GM23338 (cell line): ENCODE measurements around the gene XYLT1. TPM values are rescaled to one million over a fixed set of nuclear protein-coding genes. Genes with fewer than 3 reads are reported as not detected.
A peak's percentile ranks its signal among the peaks of the same experiment; 100 is the strongest.

ENCODE experiments used
- ATAC-seq: fragments of 200-7000 bp; cut with Tn5 transposase; 3 replicates; pipeline ENCODE4 v1.9.1; 2020
- DNase-seq: peaks from one replicate; pipeline ENCODE4 v3.0.0-alpha.2; 2015; ENCODE audit warnings: low spot score
- H2AFZ ChIP-seq: fragments of 200-600 bp; sonication (generic); 2 replicates; pipeline ENCODE4 v1.8.0; 2016; ENCODE audit warnings: antibody characterized with exemption, mild to moderate bottlenecking, moderate library complexity
- H3F3A ChIP-seq: fragments of 200-600 bp; sonication (generic); replicated peaks from 2 replicates; pipeline ENCODE4 v1.8.0; 2017; ENCODE audit warnings: antibody characterized with exemption, mixed run types, low read depth
- H3K27ac ChIP-seq: fragments of 200-600 bp; sonication (generic); 2 replicates; pipeline ENCODE4 v1.6.1; 2016; ENCODE audit warnings: low read depth
- H3K27me3 ChIP-seq: fragments of 200-600 bp; sonication (generic); 2 replicates; pipeline ENCODE4 v1.8.0; 2016; ENCODE audit warnings: mild to moderate bottlenecking, mixed run types, moderate library complexity; ENCODE audit not compliant: insufficient read depth
- H3K36me3 ChIP-seq: fragments of 200-600 bp; sonication (generic); 2 replicates; pipeline ENCODE4 v1.8.0; 2016; ENCODE audit warnings: mild to moderate bottlenecking; ENCODE audit not compliant: insufficient read depth
- H3K4me1 ChIP-seq: fragments of 200-600 bp; sonication (generic); 2 replicates; pipeline ENCODE4 v1.8.0; 2016; ENCODE audit warnings: mild to moderate bottlenecking, moderate library complexity; ENCODE audit not compliant: insufficient read depth
- H3K4me2 ChIP-seq: fragments of 200-600 bp; sonication (generic); 2 replicates; pipeline ENCODE4 v1.7.1; 2017; ENCODE audit warnings: mixed run types
- H3K4me3 ChIP-seq: fragments of 200-600 bp; sonication (generic); 2 replicates; pipeline ENCODE4 v1.6.1; 2016; ENCODE audit warnings: mixed run types
- H3K79me2 ChIP-seq: fragments of 200-600 bp; sonication (generic); replicated peaks from 2 replicates; pipeline ENCODE4 v1.8.0; 2017; ENCODE audit warnings: mild to moderate bottlenecking; ENCODE audit not compliant: insufficient read depth
- H3K9me2 ChIP-seq: fragments of 200-600 bp; sonication (generic); 2 replicates; pipeline ENCODE4 v1.8.0; 2017; ENCODE audit not compliant: insufficient read depth
- H4K20me1 ChIP-seq: fragments of 200-600 bp; sonication (generic); replicated peaks from 2 replicates; pipeline ENCODE4 v1.8.0; 2017; ENCODE audit warnings: mild to moderate bottlenecking; ENCODE audit not compliant: insufficient read depth
- H3K27ac Mint-ChIP-seq: 2 replicates; pipeline ENCODE4 v1.8.0; 2020; ENCODE audit warnings: inconsistent platforms, mild to moderate bottlenecking, moderate library complexity, mixed read lengths
- H3K27me3 Mint-ChIP-seq: 3 replicates; pipeline ENCODE4 v1.8.0; 2022; ENCODE audit warnings: low read depth, mild to moderate bottlenecking, moderate library complexity, mixed read lengths, inconsistent platforms; ENCODE audit not compliant: insufficient read depth, poor library complexity
- H3K36me3 Mint-ChIP-seq: 3 replicates; pipeline ENCODE4 v1.8.0; 2021; ENCODE audit warnings: low read depth, mild to moderate bottlenecking, inconsistent platforms, moderate library complexity, mixed read lengths
- H3K4me1 Mint-ChIP-seq: 3 replicates; pipeline ENCODE4 v1.8.0; 2020; ENCODE audit warnings: mild to moderate bottlenecking, inconsistent platforms, mixed read lengths
- H3K4me3 Mint-ChIP-seq: 3 replicates; pipeline ENCODE4 v1.8.0; 2021; ENCODE audit warnings: moderate library complexity, mild to moderate bottlenecking, inconsistent platforms, mixed read lengths
- H3K9me3 Mint-ChIP-seq: 3 replicates; pipeline ENCODE4 v1.8.0; 2020; ENCODE audit warnings: moderate library complexity, mild to moderate bottlenecking, inconsistent platforms, mixed read lengths
- CREB1 ChIP-seq: fragments of 250-450 bp; sonication (Bioruptor Pico); IDR thresholded peaks from 2 replicates; pipeline ENCODE4 v1.5.0; 2020; ENCODE audit warnings: low read depth, mild to moderate bottlenecking, moderate library complexity
- EZH2 ChIP-seq: fragments of 200-600 bp; sonication (generic); IDR thresholded peaks from one replicate; pipeline ENCODE4 v1.8.0; 2017; ENCODE audit warnings: antibody characterized with exemption, mild to moderate bottlenecking, low read depth; ENCODE audit not compliant: unreplicated experiment
- EZH2phosphoT487 ChIP-seq: fragments of 200-600 bp; sonication (generic); IDR thresholded peaks from one replicate; pipeline ENCODE4 v1.8.1; 2018; ENCODE audit warnings: antibody characterized with exemption; ENCODE audit not compliant: unreplicated experiment
- JUNB ChIP-seq: IDR thresholded peaks from one replicate; pipeline ENCODE4 v1.6.1; 2016; ENCODE audit warnings: antibody characterized with exemption; ENCODE audit not compliant: unreplicated experiment
- POLR2AphosphoS5 ChIP-seq: IDR thresholded peaks from 2 replicates; pipeline ENCODE4 v1.6.1; 2016; ENCODE audit warnings: antibody characterized with exemption, low read depth
- polyA plus RNA-seq: library from polyadenylated mRNA; unstranded; fragments of >200 nt; fragmentation: Nextera tagmentation; extraction: Ambion mirVana; gene quantifications from 2 replicates; pipeline ENCODE4 v1.2.1, GENCODE V29; 2016
- total RNA-seq: library from RNA; depleted of rRNA; stranded (reverse); fragments of >200 nt; shearing (Covaris generic); gene quantifications from 2 replicates; pipeline ENCODE4 v1.2.3, GENCODE V29; 2014
- TF ChIP-seq, protein P1 (sequence below): fragments of 250-450 bp; sonication (Bioruptor Pico); IDR thresholded peaks from 2 replicates; pipeline ENCODE4 v1.5.0; 2020; ENCODE audit warnings: mild to moderate bottlenecking, moderate library complexity

XYLT1 gene
- total and polyA plus RNA-seq, 2 experiments from 2014 or later: 3.5 to 24.7 TPM

DNA sequence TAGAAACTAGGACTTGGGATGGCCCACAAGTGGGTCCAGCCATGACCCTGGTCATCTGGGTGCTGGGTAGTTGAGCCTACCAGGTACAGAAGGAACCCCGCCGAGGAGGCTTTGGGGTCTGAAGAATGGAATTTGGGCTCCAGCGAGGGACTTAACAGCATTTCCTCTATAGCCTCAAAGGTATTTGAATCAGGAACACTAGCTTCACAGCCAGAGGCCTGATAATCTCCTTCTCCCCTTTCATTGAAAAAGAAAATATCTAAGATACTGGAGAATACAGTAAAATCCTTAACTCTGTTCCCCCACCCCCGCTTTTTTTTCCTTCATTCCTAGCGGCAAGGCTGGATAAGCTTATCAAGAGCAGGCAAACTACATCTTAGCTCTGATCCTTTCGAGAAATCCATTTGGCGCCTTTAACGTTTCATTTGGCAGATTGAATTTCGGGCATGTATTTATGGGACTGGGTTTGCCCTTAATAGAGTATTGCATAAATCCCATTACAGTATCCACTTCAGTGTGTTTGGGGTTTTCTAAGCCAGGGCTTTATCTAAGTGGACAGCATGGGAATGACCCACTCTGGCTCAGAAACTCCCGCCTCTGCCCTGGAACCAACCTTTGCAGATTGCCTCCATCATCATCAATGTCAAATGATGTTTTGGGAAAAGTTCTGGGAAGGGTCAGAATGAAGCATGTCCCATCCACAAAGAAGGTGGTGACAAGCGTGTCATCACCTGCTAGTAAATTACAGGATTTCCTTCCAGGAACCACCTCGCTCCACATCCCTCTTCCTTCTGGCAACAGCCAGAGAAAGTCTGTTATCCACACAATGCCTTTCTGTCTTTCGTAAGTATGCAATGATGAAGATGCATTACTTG, 36.9 kb downstream of the XYLT1 start:
- H3K36me3 ChIP-seq: no peaks in the 10 kb centered on the region
- no peaks in the 10 kb centered on the region for H3K27me3 ChIP-seq
- H3K27ac ChIP-seq: peak overlapping the region; percentile 61
- H2AFZ ChIP-seq: no peak overlapping the region
- H3K9me2 ChIP-seq: 0 out of 2 replicates have a peak, but pooled peaks cover 9% of the 10 kb centered on the region
- Mint-ChIP-seq H3K9me3 (no peaks in the 10 kb centered on the region), H3K27me3 (peaks cover 3% of the 10 kb centered on the region), H3K27ac (no peak overlapping the region), H3K4me3 (no peak overlapping the region; the same call in 2 of the 3 replicates), H3K36me3 (peaks cover 7% of the 10 kb centered on the region), H3K4me1 (peaks cover 45% of the 10 kb centered on the region)
- no peaks in the 10 kb centered on the region for H3F3A ChIP-seq
- H4K20me1 ChIP-seq: peaks cover 4% of the 10 kb centered on the region; the same call in 1 of the 2 replicates
- H3K4me1 ChIP-seq: peaks cover 34% of the 10 kb centered on the region
- H3K79me2 ChIP-seq: peaks cover 89% of the 10 kb centered on the region
- H3K4me2 ChIP-seq: peak overlapping the region; percentile 5
- DNase-seq (peak; percentile 58), ATAC-seq (peak; percentile 88)
- TF ChIP-seq, protein P1, sequence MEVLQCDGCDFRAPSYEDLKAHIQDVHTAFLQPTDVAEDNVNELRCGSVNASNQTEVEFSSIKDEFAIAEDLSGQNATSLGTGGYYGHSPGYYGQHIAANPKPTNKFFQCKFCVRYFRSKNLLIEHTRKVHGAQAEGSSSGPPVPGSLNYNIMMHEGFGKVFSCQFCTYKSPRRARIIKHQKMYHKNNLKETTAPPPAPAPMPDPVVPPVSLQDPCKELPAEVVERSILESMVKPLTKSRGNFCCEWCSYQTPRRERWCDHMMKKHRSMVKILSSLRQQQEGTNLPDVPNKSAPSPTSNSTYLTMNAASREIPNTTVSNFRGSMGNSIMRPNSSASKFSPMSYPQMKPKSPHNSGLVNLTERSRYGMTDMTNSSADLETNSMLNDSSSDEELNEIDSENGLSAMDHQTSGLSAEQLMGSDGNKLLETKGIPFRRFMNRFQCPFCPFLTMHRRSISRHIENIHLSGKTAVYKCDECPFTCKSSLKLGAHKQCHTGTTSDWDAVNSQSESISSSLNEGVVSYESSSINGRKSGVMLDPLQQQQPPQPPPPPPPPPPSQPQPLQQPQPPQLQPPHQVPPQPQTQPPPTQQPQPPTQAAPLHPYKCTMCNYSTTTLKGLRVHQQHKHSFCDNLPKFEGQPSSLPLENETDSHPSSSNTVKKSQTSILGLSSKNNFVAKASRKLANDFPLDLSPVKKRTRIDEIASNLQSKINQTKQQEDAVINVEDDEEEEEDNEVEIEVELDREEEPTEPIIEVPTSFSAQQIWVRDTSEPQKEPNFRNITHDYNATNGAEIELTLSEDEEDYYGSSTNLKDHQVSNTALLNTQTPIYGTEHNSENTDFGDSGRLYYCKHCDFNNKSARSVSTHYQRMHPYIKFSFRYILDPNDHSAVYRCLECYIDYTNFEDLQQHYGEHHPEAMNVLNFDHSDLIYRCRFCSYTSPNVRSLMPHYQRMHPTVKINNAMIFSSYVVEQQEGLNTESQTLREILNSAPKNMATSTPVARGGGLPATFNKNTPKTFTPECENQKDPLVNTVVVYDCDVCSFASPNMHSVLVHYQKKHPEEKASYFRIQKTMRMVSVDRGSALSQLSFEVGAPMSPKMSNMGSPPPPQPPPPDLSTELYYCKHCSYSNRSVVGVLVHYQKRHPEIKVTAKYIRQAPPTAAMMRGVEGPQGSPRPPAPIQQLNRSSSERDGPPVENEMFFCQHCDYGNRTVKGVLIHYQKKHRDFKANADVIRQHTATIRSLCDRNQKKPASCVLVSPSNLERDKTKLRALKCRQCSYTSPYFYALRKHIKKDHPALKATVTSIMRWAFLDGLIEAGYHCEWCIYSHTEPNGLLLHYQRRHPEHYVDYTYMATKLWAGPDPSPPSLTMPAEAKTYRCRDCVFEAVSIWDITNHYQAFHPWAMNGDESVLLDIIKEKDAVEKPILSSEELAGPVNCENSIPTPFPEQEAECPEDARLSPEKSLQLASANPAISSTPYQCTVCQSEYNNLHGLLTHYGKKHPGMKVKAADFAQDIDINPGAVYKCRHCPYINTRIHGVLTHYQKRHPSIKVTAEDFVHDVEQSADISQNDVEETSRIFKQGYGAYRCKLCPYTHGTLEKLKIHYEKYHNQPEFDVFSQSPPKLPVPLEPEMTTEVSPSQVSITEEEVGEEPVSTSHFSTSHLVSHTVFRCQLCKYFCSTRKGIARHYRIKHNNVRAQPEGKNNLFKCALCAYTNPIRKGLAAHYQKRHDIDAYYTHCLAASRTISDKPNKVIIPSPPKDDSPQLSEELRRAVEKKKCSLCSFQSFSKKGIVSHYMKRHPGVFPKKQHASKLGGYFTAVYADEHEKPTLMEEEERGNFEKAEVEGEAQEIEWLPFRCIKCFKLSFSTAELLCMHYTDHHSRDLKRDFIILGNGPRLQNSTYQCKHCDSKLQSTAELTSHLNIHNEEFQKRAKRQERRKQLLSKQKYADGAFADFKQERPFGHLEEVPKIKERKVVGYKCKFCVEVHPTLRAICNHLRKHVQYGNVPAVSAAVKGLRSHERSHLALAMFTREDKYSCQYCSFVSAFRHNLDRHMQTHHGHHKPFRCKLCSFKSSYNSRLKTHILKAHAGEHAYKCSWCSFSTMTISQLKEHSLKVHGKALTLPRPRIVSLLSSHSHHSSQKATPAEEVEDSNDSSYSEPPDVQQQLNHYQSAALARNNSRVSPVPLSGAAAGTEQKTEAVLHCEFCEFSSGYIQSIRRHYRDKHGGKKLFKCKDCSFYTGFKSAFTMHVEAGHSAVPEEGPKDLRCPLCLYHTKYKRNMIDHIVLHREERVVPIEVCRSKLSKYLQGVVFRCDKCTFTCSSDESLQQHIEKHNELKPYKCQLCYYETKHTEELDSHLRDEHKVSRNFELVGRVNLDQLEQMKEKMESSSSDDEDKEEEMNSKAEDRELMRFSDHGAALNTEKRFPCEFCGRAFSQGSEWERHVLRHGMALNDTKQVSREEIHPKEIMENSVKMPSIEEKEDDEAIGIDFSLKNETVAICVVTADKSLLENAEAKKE (CRISPR knock-in tag): 0 out of 2 replicates have a peak, but pooled peaks have one; percentile 49
- no peak for TF ChIP-seq CREB1 (CRISPR knock-in tag)
- TF ChIP-seq POLR2AphosphoS5: no peak
- no peak for TF ChIP-seq JUNB
- no peak for TF ChIP-seq EZH2
- no peak for TF ChIP-seq EZH2phosphoT487
- H3K4me3 ChIP-seq: no peak overlapping the region
